Choroid plexus epithelial cell (primary cell): ENCODE measurements around the gene RAD51B.

ENCODE experiments used
- DNase-seq: peaks from one replicate; pipeline ENCODE4 v3.0.0-alpha.2; 2010; ENCODE audit warnings: low read depth
- H3K4me3 ChIP-seq: 2 replicates; pipeline ENCODE4 v1.5.1; 2011; ENCODE audit warnings: low read depth, mild to moderate bottlenecking, control low read depth, low read length, moderate library complexity
- CTCF ChIP-seq: conservative IDR thresholded peaks from 2 replicates; pipeline ENCODE4 v1.5.1; 2011; ENCODE audit warnings: low read depth, mild to moderate bottlenecking, control low read depth, inconsistent platforms, low read length, moderate library complexity

The RAD51B gene

GRCh38 chr14:67875175-67876006, 55.8 kb downstream of the RAD51B start:
- TF ChIP-seq CTCF = no peak
- no peak for DNase-seq
- no peak overlapping the region for H3K4me3 ChIP-seq

GRCh38 chr14:67879026-67879425, 59.4 kb downstream of the RAD51B start:
- TF ChIP-seq CTCF = no peak
- no peak for DNase-seq
- H3K4me3 ChIP-seq = no peak overlapping the region

- TF ChIP-seq CTCF = no peak
- H3K4me3 ChIP-seq = no peak overlapping the region
- DNase-seq = no peak
Measured at GRCh38 chr14:67881225-67881624, 61.6 kb downstream of the RAD51B start.

- DNase-seq = peak; percentile 5
- no peak for TF ChIP-seq CTCF
- H3K4me3 ChIP-seq = no peak overlapping the region
Measured at GRCh38 chr14:67882986-67883555, 63.5 kb downstream of the RAD51B start.

- H3K4me3 ChIP-seq = no peak overlapping the region
- DNase-seq = peak; percentile 43
- peak; percentile 26 for TF ChIP-seq CTCF
Measured at GRCh38 chr14:67883717-67884116, 64.1 kb downstream of the RAD51B start.

GRCh38 chr14:67886191-67886590, 66.6 kb downstream of the RAD51B start:
- no peak for DNase-seq
- no peak overlapping the region for H3K4me3 ChIP-seq
- TF ChIP-seq CTCF = no peak

- no peak overlapping the region for H3K4me3 ChIP-seq
- DNase-seq = no peak
- TF ChIP-seq CTCF = no peak
Measured at GRCh38 chr14:67887478-67887877, 67.9 kb downstream of the RAD51B start.
